GM23248 (cell line): Measurements from ENCODE around the gene SHD.

Source experiments
- EZH2 ChIP-seq: fragments of 200-600 bp; sonication (generic); IDR thresholded peaks from 2 replicates; pipeline ENCODE4 v1.6.1; 2018; ENCODE audit warnings: antibody characterized with exemption, mild to moderate bottlenecking; ENCODE audit not compliant: insufficient read depth, poor library complexity, severe bottlenecking
- EZH2phosphoT487 ChIP-seq: fragments of 200-600 bp; sonication (generic); IDR thresholded peaks from 2 replicates; pipeline ENCODE4 v1.6.1; 2018; ENCODE audit warnings: antibody characterized with exemption, moderate library complexity, mild to moderate bottlenecking, low read depth; ENCODE audit not compliant: insufficient read depth

GRCh38 chr19:4324228-4324627 is 45.2 kb downstream of the SHD start:
- TF ChIP-seq EZH2 (no peak), EZH2phosphoT487 (no peak)
